Parathyroid adenoma (tissue), 2 donors: ENCODE data around the gene ARHGAP10.
"Not testable (repeated sequence)": the region's sequence is repeated elsewhere in the genome, so short reads cannot be mapped to it uniquely, and the experiment has no call there.

Experiments used
- H2AFZ ChIP-seq: fragments of 300-600 bp; sonication (generic); one replicate; pipeline ENCODE4 v1.7.0; 2017; ENCODE audit warnings: antibody characterized with exemption, mild to moderate bottlenecking
- H3K27ac ChIP-seq: fragments of 300-600 bp; sonication (generic); one replicate; pipeline ENCODE4 v1.7.0; 2017
- H3K27me3 ChIP-seq: fragments of 300-600 bp; sonication (generic); one replicate; pipeline ENCODE4 v1.7.0; 2017; ENCODE audit warnings: low read length; ENCODE audit not compliant: control insufficient read depth, insufficient read depth
- H3K36me3 ChIP-seq: fragments of 300-600 bp; sonication (generic); one replicate; pipeline ENCODE4 v1.7.0; 2017; ENCODE audit warnings: low read length; ENCODE audit not compliant: control insufficient read depth, insufficient read depth
- H3K4me1 ChIP-seq: fragments of 300-600 bp; sonication (generic); one replicate; pipeline ENCODE4 v1.7.0; 2017; ENCODE audit warnings: control low read depth
- H3K4me2 ChIP-seq: fragments of 300-600 bp; sonication (generic); one replicate; pipeline ENCODE4 v1.7.0; 2017; ENCODE audit warnings: low read length
- H3K4me3 ChIP-seq: fragments of 300-600 bp; sonication (generic); one replicate; pipeline ENCODE4 v1.7.0; 2017; ENCODE audit warnings: low read depth, low read length
- H3K79me2 ChIP-seq: fragments of 300-600 bp; sonication (generic); one replicate; pipeline ENCODE4 v1.7.0; 2017; ENCODE audit warnings: control low read depth
- H3K9ac ChIP-seq: fragments of 300-600 bp; sonication (generic); one replicate; pipeline ENCODE4 v1.7.0; 2017; ENCODE audit warnings: mild to moderate bottlenecking
- H3K9me3 ChIP-seq: fragments of 300-600 bp; sonication (generic); one replicate; pipeline ENCODE4 v1.7.0; 2017; ENCODE audit warnings: low read length; ENCODE audit not compliant: control insufficient read depth
- CTCF ChIP-seq: fragments of 300-600 bp; sonication (generic); IDR thresholded peaks from one replicate; pipeline ENCODE4 v1.7.0; 2017; ENCODE audit warnings: antibody characterized with exemption, mild to moderate bottlenecking
- donor health status: primary hyperparathyroidism.

Gene ARHGAP10

GRCh38 chr4:147793569-147794313 lies 61.9 kb downstream of the ARHGAP10 start:
- H3K9ac ChIP-seq = no peak overlapping the region
- H3K27ac ChIP-seq = no peak overlapping the region
- peaks cover 3% of the 10 kb centered on the region for H3K4me1 ChIP-seq

GRCh38 chr4:147794314-147794680 lies 62.4 kb downstream of the ARHGAP10 start:
- Histone ChIP-seq H3K27me3 (no peaks in the 10 kb centered on the region), H3K4me3 (no peak overlapping the region), H3K4me2 (no peak overlapping the region), H3K9me3 (no peaks in the 10 kb centered on the region), H3K27ac (no peak overlapping the region), H2AFZ (no peak overlapping the region), H3K9ac (no peak overlapping the region), H3K4me1 (no peaks in the 10 kb centered on the region), H3K79me2 (peaks cover 2% of the 10 kb centered on the region), H3K36me3 (no peaks in the 10 kb centered on the region)
- no peak for TF ChIP-seq CTCF

More at GRCh38 chr4:147793569-147794313, 61.9 kb downstream of the ARHGAP10 start:
- Histone ChIP-seq H3K4me3 (no peak overlapping the region), H3K27me3 (no peaks in the 10 kb centered on the region), H3K4me2 (no peak overlapping the region), H3K36me3 (no peaks in the 10 kb centered on the region), H2AFZ (no peak overlapping the region), H3K9me3 (no peaks in the 10 kb centered on the region), H3K79me2 (peaks cover 2% of the 10 kb centered on the region)
- TF ChIP-seq CTCF = no peak

- H3K9me3 ChIP-seq = no peaks in the 10 kb centered on the region
- H3K4me2 ChIP-seq = no peak overlapping the region
- H2AFZ ChIP-seq = no peak overlapping the region
- no peak for TF ChIP-seq CTCF
- no peak overlapping the region for H3K27ac ChIP-seq
- no peaks in the 10 kb centered on the region for H3K4me1 ChIP-seq
- no peaks in the 10 kb centered on the region for H3K36me3 ChIP-seq
- H3K27me3 ChIP-seq = no peaks in the 10 kb centered on the region
- no peak overlapping the region for H3K9ac ChIP-seq
- no peak overlapping the region for H3K4me3 ChIP-seq
- H3K79me2 ChIP-seq = peaks cover 2% of the 10 kb centered on the region
Observed at GRCh38 chr4:147794787-147795413, 63.0 kb downstream of the ARHGAP10 start.

GRCh38 chr4:147799057-147799456 lies 67.2 kb downstream of the ARHGAP10 start:
- not testable (repeated sequence) for H3K9ac ChIP-seq, H3K27ac ChIP-seq, H3K4me2 ChIP-seq, H2AFZ ChIP-seq, H3K4me1 ChIP-seq, H3K79me2 ChIP-seq, H3K9me3 ChIP-seq, H3K4me3 ChIP-seq, H3K27me3 ChIP-seq, H3K36me3 ChIP-seq

- H3K27ac ChIP-seq = no peak overlapping the region
Observed at GRCh38 chr4:147799986-147800555, 68.2 kb downstream of the ARHGAP10 start.

More at GRCh38 chr4:147799986-147800555, 68.2 kb downstream of the ARHGAP10 start:
- Histone ChIP-seq H3K27me3 (no peaks in the 10 kb centered on the region), H3K4me2 (no peak overlapping the region), H3K79me2 (peaks cover 4% of the 10 kb centered on the region), H3K4me3 (no peak overlapping the region), H3K9ac (no peak overlapping the region), H3K9me3 (no peaks in the 10 kb centered on the region), H2AFZ (no peak overlapping the region), H3K4me1 (no peaks in the 10 kb centered on the region), H3K36me3 (no peaks in the 10 kb centered on the region)
- no peak for TF ChIP-seq CTCF
